Measurements from ENCODE around the gene NPPC. TPM values are rescaled to one million over a fixed set of nuclear protein-coding genes. Genes with fewer than 3 reads are reported as not detected.

Gene NPPC
- polyA plus RNA-seq, 1 experiment = not detected

GRCh38 chr2:231929961-231930592 lies 3.9 kb upstream of the NPPC start:
- H3K27me3 ChIP-seq (ENCODE audit: control insufficient read depth, insufficient read depth, low read length) = peaks cover 67% of the 10 kb centered on the region
- CTCF ChIA-PET = interaction anchor here (0.5 to 1.2 kb wide), 4 partner anchors 10 to 434 kb away, joined by 3 to 5 read pairs (median 3); no protein-coding TSS in a partner anchor

GRCh38 chr2:231928901-231929725 lies 2.9 kb upstream of the NPPC start:
- H3K27me3 ChIP-seq (ENCODE audit: control insufficient read depth, insufficient read depth, low read length) = peaks cover 72% of the 10 kb centered on the region
- POLR2A ChIA-PET = no interaction called here
- no peak overlapping the region for H3K4me3 ChIP-seq (ENCODE audit: low read depth, low read length)
- DNase-seq (ENCODE audit: low read depth, low spot score) = no peak
- CTCF ChIA-PET = interaction anchor here (0.7 to 1.2 kb wide), 5 partner anchors 11 to 435 kb away, joined by 3 to 5 read pairs (median 3); no protein-coding TSS in a partner anchor
- H3K27ac ChIP-seq (ENCODE audit: low read depth, low read length) = no peak overlapping the region
- H3K9me3 ChIP-seq (ENCODE audit: control insufficient read depth, insufficient read depth, low read length) = no peaks in the 10 kb centered on the region; the same call in 1 of the 2 replicates
- no peak for TF ChIP-seq CTCF (IDR thresholded peaks at IDR 0.05; ENCODE audit: low read depth, low read length)

More at GRCh38 chr2:231929961-231930592, 3.9 kb upstream of the NPPC start:
- peak; percentile 45 for TF ChIP-seq CTCF (IDR thresholded peaks at IDR 0.05; ENCODE audit: low read depth, low read length)
- no peaks in the 10 kb centered on the region; the same call in 1 of the 2 replicates for H3K9me3 ChIP-seq (ENCODE audit: control insufficient read depth, insufficient read depth, low read length)
- H3K4me3 ChIP-seq (ENCODE audit: low read depth, low read length) = no peak overlapping the region
- POLR2A ChIA-PET = no interaction called here
- H3K27ac ChIP-seq (ENCODE audit: low read depth, low read length) = no peak overlapping the region
- DNase-seq (ENCODE audit: low read depth, low spot score) = no peak

GRCh38 chr2:231928481-231928880 lies 2.3 kb upstream of the NPPC start:
- ChIA-PET POLR2A (no interaction called here), CTCF (interaction anchor here (0.7 kb wide), 1 partner anchor 398 kb away, joined by 3 read pairs; no protein-coding TSS in a partner anchor)
- Histone ChIP-seq H3K4me3 (ENCODE audit: low read depth, low read length) (no peak overlapping the region), H3K9me3 (ENCODE audit: control insufficient read depth, insufficient read depth, low read length) (no peaks in the 10 kb centered on the region; the same call in 1 of the 2 replicates), H3K27me3 (ENCODE audit: control insufficient read depth, insufficient read depth, low read length) (peaks cover 75% of the 10 kb centered on the region), H3K27ac (ENCODE audit: low read depth, low read length) (no peak overlapping the region)
- DNase-seq (ENCODE audit: low read depth, low spot score) = no peak
- TF ChIP-seq CTCF (IDR thresholded peaks at IDR 0.05; ENCODE audit: low read depth, low read length) = peak; percentile 17; the same call in 1 of the 2 replicates

DNA sequence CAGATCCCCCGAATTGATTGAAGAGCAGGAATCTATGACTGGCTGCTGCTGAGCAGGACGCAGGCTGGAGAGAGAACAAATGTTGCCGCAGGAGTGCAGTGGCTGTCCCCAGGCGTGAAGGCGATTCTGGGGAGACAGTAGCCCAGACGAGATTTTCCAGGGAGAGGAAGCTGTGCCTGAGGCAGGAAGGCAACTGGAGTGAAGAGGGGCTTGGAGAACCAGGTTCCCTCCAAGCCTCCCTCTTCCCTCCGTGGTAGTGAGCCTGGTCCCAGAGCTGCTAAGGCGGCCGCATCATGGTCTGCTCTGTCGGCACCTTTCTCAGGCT lies 1.3 kb upstream of the NPPC start:
- Histone ChIP-seq H3K4me3 (ENCODE audit: low read depth, low read length) (no peak overlapping the region), H3K9me3 (ENCODE audit: control insufficient read depth, insufficient read depth, low read length) (no peaks in the 10 kb centered on the region; the same call in 1 of the 2 replicates), H3K27me3 (ENCODE audit: control insufficient read depth, insufficient read depth, low read length) (peaks cover 80% of the 10 kb centered on the region), H3K27ac (ENCODE audit: low read depth, low read length) (no peak overlapping the region)
- CTCF ChIA-PET = no interaction called here
- POLR2A ChIA-PET = no interaction called here
- DNase-seq (ENCODE audit: low read depth, low spot score) = no peak
- TF ChIP-seq CTCF (IDR thresholded peaks at IDR 0.05; ENCODE audit: low read depth, low read length) = no peak
